HepG2 (cell line): Measurements from ENCODE around the gene SYVN1. TPM values are rescaled to one million over a fixed set of nuclear protein-coding genes. Genes with fewer than 3 reads are reported as not detected.
A peak's percentile ranks its signal among the peaks of the same experiment; 100 is the strongest.

ENCODE experiments used
- ARID4A ChIP-seq: sonication (generic); formaldehyde crosslinking; IDR thresholded peaks from 2 replicates; pipeline ENCODE4 v1.5.0; 2020; ENCODE audit warnings: mild to moderate bottlenecking, missing genetic modification reagents, borderline replicate concordance
- ARNT2 ChIP-seq: sonication (generic); formaldehyde crosslinking; IDR thresholded peaks from 2 replicates; pipeline ENCODE4 v1.8.0; 2022; ENCODE audit warnings: mild to moderate bottlenecking, low read depth, missing genetic modification reagents, moderate library complexity
- CREB1 ChIP-seq, 2 experiments: fragments of 450-650 bp in 1 of 2; IDR thresholded peaks; 2 replicates each; pipeline ENCODE4 v1.6.1; 2016 to 2017; ENCODE audit warnings: control low read depth in 1 of 2, mild to moderate bottlenecking in 1 of 2, missing compliant biosample characterization in 1 of 2, missing genetic modification characterization in 1 of 2
- ISX ChIP-seq: sonication (generic); formaldehyde crosslinking; conservative IDR thresholded peaks from 2 replicates; pipeline ENCODE4 v1.5.0; 2020; ENCODE audit warnings: missing genetic modification reagents
- MTA3 ChIP-seq: sonication (generic); formaldehyde crosslinking; IDR thresholded peaks from 2 replicates; pipeline ENCODE4 v1.4.0; 2020; ENCODE audit warnings: missing genetic modification reagents
- MXD1 ChIP-seq: sonication (generic); formaldehyde crosslinking; IDR thresholded peaks from 2 replicates; pipeline ENCODE4 v1.4.0; 2020; ENCODE audit warnings: mild to moderate bottlenecking, missing genetic modification reagents
- NAIF1 ChIP-seq: sonication (generic); formaldehyde crosslinking; IDR thresholded peaks from 2 replicates; pipeline ENCODE4 v1.5.0; 2020; ENCODE audit warnings: mild to moderate bottlenecking, missing genetic modification reagents, borderline replicate concordance
- PLRG1 ChIP-seq: fragments of 450-650 bp; conservative IDR thresholded peaks from 2 replicates; pipeline ENCODE4 v1.6.1; 2016
- POLR2A ChIP-seq, 2 experiments: IDR thresholded peaks; 2 replicates each; pipeline ENCODE4 v1.6.1; 2011; ENCODE audit warnings: low read depth in 2 of 2, low read length in 2 of 2, mild to moderate bottlenecking in 1 of 2, moderate library complexity in 1 of 2; ENCODE audit not compliant: insufficient read depth in 1 of 2
- STAG1 ChIP-seq: sonication (generic); formaldehyde crosslinking; IDR thresholded peaks from 2 replicates; pipeline ENCODE4 v1.4.0; 2020; ENCODE audit warnings: missing genetic modification reagents
- ZFP1 ChIP-seq: IDR thresholded peaks from 2 replicates; pipeline ENCODE4 v1.6.1; 2016
- ZFP62 ChIP-seq: sonication (generic); formaldehyde crosslinking; IDR thresholded peaks from 2 replicates; pipeline ENCODE4 v1.4.0; 2020; ENCODE audit warnings: missing genetic modification reagents
- ZNF138 ChIP-seq: sonication (generic); formaldehyde crosslinking; IDR thresholded peaks from 2 replicates; pipeline ENCODE4 v1.5.0; 2020; ENCODE audit warnings: mild to moderate bottlenecking, low read depth, missing genetic modification reagents
- ZNF234 ChIP-seq: sonication (generic); formaldehyde crosslinking; conservative IDR thresholded peaks from 2 replicates; pipeline ENCODE4 v1.5.1; 2020; ENCODE audit warnings: mild to moderate bottlenecking, missing genetic modification reagents
- ZNF775 ChIP-seq: sonication (generic); formaldehyde crosslinking; IDR thresholded peaks from 2 replicates; pipeline ENCODE4 v1.4.0; 2020; ENCODE audit warnings: missing genetic modification reagents, mild to moderate bottlenecking, moderate library complexity, borderline replicate concordance
- ZSCAN12 ChIP-seq: sonication (generic); formaldehyde crosslinking; IDR thresholded peaks from 2 replicates; pipeline ENCODE4 v1.9.0; 2021; ENCODE audit warnings: mild to moderate bottlenecking, missing genetic modification reagents
- polyA plus RNA-seq, 8 experiments: library from polyadenylated mRNA; depleted of rRNA in 3 of 8; stranded (reverse) in 7 of 8; unstranded in 1 of 8; fragments of >200 nt; fragmentation: Illumina TruSeq in 4 of 8; extraction: Trizol in 4 of 8; gene quantifications; 2 replicates each; pipeline versions ENCODE4 v1.2.1 to v1.2.3, GENCODE V29; 2011 to 2016; ENCODE audit warnings: low read depth in 4 of 8, missing spikeins in 1 of 8, mixed read lengths in 1 of 8; ENCODE audit not compliant: insufficient read depth in 1 of 8
- total RNA-seq, 5 experiments: library from RNA; depleted of rRNA; stranded (reverse); fragments of >200 nt; fragmentation: Illumina TruSeq; extraction: Trizol; gene quantifications; 2 replicates each; pipeline ENCODE4 v1.2.3, GENCODE V29; 2016; ENCODE audit warnings: low read depth in 1 of 5
- TF ChIP-seq, protein P1 (sequence below): sonication (generic); formaldehyde crosslinking; IDR thresholded peaks from 2 replicates; pipeline ENCODE4 v1.5.0; 2020; ENCODE audit warnings: missing genetic modification reagents
- TF ChIP-seq, protein P2 (sequence below): sonication (generic); formaldehyde crosslinking; IDR thresholded peaks from 2 replicates; pipeline ENCODE4 v1.4.0; 2020; ENCODE audit warnings: missing genetic modification reagents

The SYVN1 gene
- total and polyA plus RNA-seq, 2 of the 13 experiments (the other 11 are each of a cell fraction or from before 2014, with no cell fraction given): 10.3 to 22.5 TPM

GRCh38 chr11:65083834-65084597 lies 50.3 kb downstream of the SYVN1 start, which contains the start of the genes CDCA5 and ZFPL1 (continued):
- peak; percentile 99 for TF ChIP-seq CREB1 (IDR thresholded peaks at IDR 0.05)
- peak; percentile 100 for TF ChIP-seq CREB1 (CRISPR knock-in tag; IDR thresholded peaks at IDR 0.05)
- TF ChIP-seq, protein P1, sequence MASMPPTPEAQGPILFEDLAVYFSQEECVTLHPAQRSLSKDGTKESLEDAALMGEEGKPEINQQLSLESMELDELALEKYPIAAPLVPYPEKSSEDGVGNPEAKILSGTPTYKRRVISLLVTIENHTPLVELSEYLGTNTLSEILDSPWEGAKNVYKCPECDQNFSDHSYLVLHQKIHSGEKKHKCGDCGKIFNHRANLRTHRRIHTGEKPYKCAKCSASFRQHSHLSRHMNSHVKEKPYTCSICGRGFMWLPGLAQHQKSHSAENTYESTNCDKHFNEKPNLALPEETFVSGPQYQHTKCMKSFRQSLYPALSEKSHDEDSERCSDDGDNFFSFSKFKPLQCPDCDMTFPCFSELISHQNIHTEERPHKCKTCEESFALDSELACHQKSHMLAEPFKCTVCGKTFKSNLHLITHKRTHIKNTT (CRISPR knock-in tag): no peak
- peak; percentile 63 to 71 for TF ChIP-seq POLR2A (IDR thresholded peaks at IDR 0.05; ENCODE audit: insufficient read depth in 1 of 2, low read depth in 2 of 2, low read length in 2 of 2)
- TF ChIP-seq ISX: no peak
- TF ChIP-seq NAIF1 (CRISPR knock-in tag): no peak
- TF ChIP-seq ZNF138 (CRISPR knock-in tag): no peak
- peak; percentile 100 for TF ChIP-seq ARID4A (CRISPR knock-in tag)
- 0 out of 2 replicates have a peak, but pooled peaks have one; percentile 28 for TF ChIP-seq ZNF775 (CRISPR knock-in tag)
- TF ChIP-seq STAG1: no peak
- peak; percentile 82 for TF ChIP-seq MXD1 (CRISPR knock-in tag)
- no peak for TF ChIP-seq ZSCAN12 (CRISPR knock-in tag)
- no peak for TF ChIP-seq MTA3 (CRISPR knock-in tag)
- no peak for TF ChIP-seq PLRG1
- peak; percentile 95 for TF ChIP-seq ARNT2 (CRISPR knock-in tag)
- TF ChIP-seq, protein P2, sequence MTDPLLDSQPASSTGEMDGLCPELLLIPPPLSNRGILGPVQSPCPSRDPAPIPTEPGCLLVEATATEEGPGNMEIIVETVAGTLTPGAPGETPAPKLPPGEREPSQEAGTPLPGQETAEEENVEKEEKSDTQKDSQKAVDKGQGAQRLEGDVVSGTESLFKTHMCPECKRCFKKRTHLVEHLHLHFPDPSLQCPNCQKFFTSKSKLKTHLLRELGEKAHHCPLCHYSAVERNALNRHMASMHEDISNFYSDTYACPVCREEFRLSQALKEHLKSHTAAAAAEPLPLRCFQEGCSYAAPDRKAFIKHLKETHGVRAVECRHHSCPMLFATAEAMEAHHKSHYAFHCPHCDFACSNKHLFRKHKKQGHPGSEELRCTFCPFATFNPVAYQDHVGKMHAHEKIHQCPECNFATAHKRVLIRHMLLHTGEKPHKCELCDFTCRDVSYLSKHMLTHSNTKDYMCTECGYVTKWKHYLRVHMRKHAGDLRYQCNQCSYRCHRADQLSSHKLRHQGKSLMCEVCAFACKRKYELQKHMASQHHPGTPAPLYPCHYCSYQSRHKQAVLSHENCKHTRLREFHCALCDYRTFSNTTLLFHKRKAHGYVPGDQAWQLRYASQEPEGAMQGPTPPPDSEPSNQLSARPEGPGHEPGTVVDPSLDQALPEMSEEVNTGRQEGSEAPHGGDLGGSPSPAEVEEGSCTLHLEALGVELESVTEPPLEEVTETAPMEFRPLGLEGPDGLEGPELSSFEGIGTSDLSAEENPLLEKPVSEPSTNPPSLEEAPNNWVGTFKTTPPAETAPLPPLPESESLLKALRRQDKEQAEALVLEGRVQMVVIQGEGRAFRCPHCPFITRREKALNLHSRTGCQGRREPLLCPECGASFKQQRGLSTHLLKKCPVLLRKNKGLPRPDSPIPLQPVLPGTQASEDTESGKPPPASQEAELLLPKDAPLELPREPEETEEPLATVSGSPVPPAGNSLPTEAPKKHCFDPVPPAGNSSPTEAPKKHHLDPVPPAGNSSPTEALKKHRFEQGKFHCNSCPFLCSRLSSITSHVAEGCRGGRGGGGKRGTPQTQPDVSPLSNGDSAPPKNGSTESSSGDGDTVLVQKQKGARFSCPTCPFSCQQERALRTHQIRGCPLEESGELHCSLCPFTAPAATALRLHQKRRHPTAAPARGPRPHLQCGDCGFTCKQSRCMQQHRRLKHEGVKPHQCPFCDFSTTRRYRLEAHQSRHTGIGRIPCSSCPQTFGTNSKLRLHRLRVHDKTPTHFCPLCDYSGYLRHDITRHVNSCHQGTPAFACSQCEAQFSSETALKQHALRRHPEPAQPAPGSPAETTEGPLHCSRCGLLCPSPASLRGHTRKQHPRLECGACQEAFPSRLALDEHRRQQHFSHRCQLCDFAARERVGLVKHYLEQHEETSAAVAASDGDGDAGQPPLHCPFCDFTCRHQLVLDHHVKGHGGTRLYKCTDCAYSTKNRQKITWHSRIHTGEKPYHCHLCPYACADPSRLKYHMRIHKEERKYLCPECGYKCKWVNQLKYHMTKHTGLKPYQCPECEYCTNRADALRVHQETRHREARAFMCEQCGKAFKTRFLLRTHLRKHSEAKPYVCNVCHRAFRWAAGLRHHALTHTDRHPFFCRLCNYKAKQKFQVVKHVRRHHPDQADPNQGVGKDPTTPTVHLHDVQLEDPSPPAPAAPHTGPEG: no peak
- TF ChIP-seq ZFP1 (CRISPR knock-in tag): 0 out of 2 replicates have a peak, but pooled peaks have one; percentile 80
- TF ChIP-seq ZNF234 (CRISPR knock-in tag): no peak; the same call in 1 of the 2 replicates
- no peak for TF ChIP-seq ZFP62
